NT2/D1 (cell line): ENCODE data around the gene VAV2.

Experiments
- DNase-seq: peaks from one replicate; pipeline ENCODE4 v3.0.0-alpha.2; 2011; ENCODE audit warnings: low read depth, low spot score
- H3K27me3 ChIP-seq: 2 replicates; pipeline ENCODE4 v1.6.0; 2011; ENCODE audit warnings: mild to moderate bottlenecking; ENCODE audit not compliant: insufficient read length, insufficient read depth
- H3K36me3 ChIP-seq: 2 replicates; pipeline ENCODE4 v1.6.1; 2011; ENCODE audit warnings: mild to moderate bottlenecking, low read length, mixed read lengths; ENCODE audit not compliant: insufficient read depth, insufficient read length
- H3K4me1 ChIP-seq: 2 replicates; pipeline ENCODE4 v1.5.1; 2011; ENCODE audit not compliant: insufficient read depth, insufficient read length
- H3K4me3 ChIP-seq: 2 replicates; pipeline ENCODE4 v1.5.1; 2011; ENCODE audit warnings: low read depth; ENCODE audit not compliant: insufficient read length
- H3K9ac ChIP-seq: 2 replicates; pipeline ENCODE4 v1.6.0; 2011; ENCODE audit warnings: low read depth; ENCODE audit not compliant: insufficient read length
- H3K9me3 ChIP-seq: 2 replicates; pipeline ENCODE4 v1.5.1; 2011; ENCODE audit warnings: mild to moderate bottlenecking, low read length; ENCODE audit not compliant: insufficient read depth
- SUZ12 ChIP-seq: IDR thresholded peaks from 2 replicates; pipeline ENCODE4 v1.6.1; 2011; ENCODE audit not compliant: insufficient read length, insufficient read depth; ENCODE audit errors: extremely low read depth
- YY1 ChIP-seq: IDR thresholded peaks from 2 replicates; pipeline ENCODE4 v1.6.1; 2011; ENCODE audit not compliant: insufficient read length, insufficient read depth
- ZNF274 ChIP-seq: IDR thresholded peaks from 2 replicates; pipeline ENCODE4 v1.6.1; 2011; ENCODE audit warnings: mild to moderate bottlenecking, low read depth, low read length

VAV2 gene

GRCh38 chr9:133918111-133918813, 73.9 kb downstream of the VAV2 start:
- Histone ChIP-seq H3K9ac (no peak overlapping the region), H3K36me3 (peaks cover 14% of the 10 kb centered on the region), H3K27me3 (no peaks in the 10 kb centered on the region), H3K9me3 (no peaks in the 10 kb centered on the region), H3K4me3 (no peak overlapping the region), H3K4me1 (peaks cover 34% of the 10 kb centered on the region)
- TF ChIP-seq SUZ12: no peak
- TF ChIP-seq ZNF274: no peak
- no peak for TF ChIP-seq YY1
- DNase-seq: no peak

GRCh38 chr9:133917375-133917774, 74.7 kb downstream of the VAV2 start:
- Histone ChIP-seq H3K27me3 (no peaks in the 10 kb centered on the region), H3K9ac (no peak overlapping the region), H3K4me3 (no peak overlapping the region), H3K4me1 (peaks cover 34% of the 10 kb centered on the region), H3K9me3 (no peaks in the 10 kb centered on the region), H3K36me3 (peaks cover 16% of the 10 kb centered on the region)
- DNase-seq: no peak
- TF ChIP-seq ZNF274: no peak
- no peak for TF ChIP-seq SUZ12
- no peak for TF ChIP-seq YY1

- no peak for TF ChIP-seq SUZ12
- TF ChIP-seq YY1: no peak
- TF ChIP-seq ZNF274: no peak
- no peaks in the 10 kb centered on the region for H3K9me3 ChIP-seq
- no peaks in the 10 kb centered on the region for H3K27me3 ChIP-seq
- no peak for DNase-seq
- H3K4me1 ChIP-seq: peaks cover 34% of the 10 kb centered on the region
- peaks cover 20% of the 10 kb centered on the region for H3K36me3 ChIP-seq
- H3K9ac ChIP-seq: no peak overlapping the region
- H3K4me3 ChIP-seq: no peak overlapping the region
Measured at GRCh38 chr9:133916159-133916541, 76.0 kb downstream of the VAV2 start.

- no peak overlapping the region for H3K9ac ChIP-seq
- TF ChIP-seq SUZ12 (no peak), YY1 (no peak), ZNF274 (no peak)
- H3K4me1 ChIP-seq: peaks cover 29% of the 10 kb centered on the region
- no peak overlapping the region for H3K4me3 ChIP-seq
- no peaks in the 10 kb centered on the region for H3K9me3 ChIP-seq
- DNase-seq: no peak
- H3K27me3 ChIP-seq: no peaks in the 10 kb centered on the region
- peaks cover 20% of the 10 kb centered on the region for H3K36me3 ChIP-seq
Measured at GRCh38 chr9:133915534-133916158, 76.5 kb downstream of the VAV2 start.

- H3K4me1 ChIP-seq: peaks cover 22% of the 10 kb centered on the region
- H3K4me3 ChIP-seq: no peak overlapping the region
- TF ChIP-seq ZNF274 (no peak), YY1 (no peak), SUZ12 (no peak)
- no peak for DNase-seq
- no peaks in the 10 kb centered on the region for H3K27me3 ChIP-seq
- H3K36me3 ChIP-seq: peaks cover 15% of the 10 kb centered on the region
- H3K9me3 ChIP-seq: no peaks in the 10 kb centered on the region
- no peak overlapping the region for H3K9ac ChIP-seq
Measured at GRCh38 chr9:133914442-133915342, 77.4 kb downstream of the VAV2 start.

- Histone ChIP-seq H3K4me3 (no peak overlapping the region), H3K9ac (no peak overlapping the region), H3K9me3 (no peaks in the 10 kb centered on the region), H3K4me1 (peaks cover 22% of the 10 kb centered on the region), H3K27me3 (no peaks in the 10 kb centered on the region), H3K36me3 (peaks cover 15% of the 10 kb centered on the region)
- no peak for DNase-seq
- TF ChIP-seq YY1 (no peak), ZNF274 (no peak), SUZ12 (no peak)
Measured at GRCh38 chr9:133913571-133914369, 78.4 kb downstream of the VAV2 start.
